Endodermal cell (in vitro differentiated cells): ENCODE results near the gene CHST11. TPM values are rescaled to one million over a fixed set of nuclear protein-coding genes. Genes with fewer than 3 reads are reported as not detected.
A peak's percentile ranks its signal among the peaks of the same experiment; 100 is the strongest.
"Not testable (repeated sequence)": the region's sequence is repeated elsewhere in the genome, so short reads cannot be mapped to it uniquely, and the experiment has no call there.

ENCODE experiments used
- DNase-seq: peaks from one replicate; pipeline ENCODE4 v3.0.0-alpha.2; 2017
- H3K27ac ChIP-seq: 2 replicates; pipeline ENCODE4 v1.5.1; 2013; ENCODE audit warnings: mild to moderate bottlenecking, low read depth, low read length, moderate library complexity
- H3K27me3 ChIP-seq: 2 replicates; pipeline ENCODE4 v1.6.1; 2013; ENCODE audit warnings: mild to moderate bottlenecking, low read length, moderate library complexity; ENCODE audit not compliant: insufficient read depth, control insufficient read depth, poor library complexity, severe bottlenecking
- H3K36me3 ChIP-seq: 2 replicates; pipeline ENCODE4 v1.7.0; 2013; ENCODE audit warnings: mild to moderate bottlenecking, low read length, moderate library complexity; ENCODE audit not compliant: control insufficient read depth, insufficient read depth
- H3K4me1 ChIP-seq: one replicate; pipeline ENCODE4 v1.7.0; 2013; ENCODE audit warnings: low read length; ENCODE audit not compliant: control insufficient read depth, insufficient read depth
- H3K4me3 ChIP-seq: 2 replicates; pipeline ENCODE4 v1.5.1; 2013; ENCODE audit warnings: mild to moderate bottlenecking, low read length, moderate library complexity
- H3K9ac ChIP-seq: 2 replicates; pipeline ENCODE4 v1.6.1; 2013; ENCODE audit warnings: mild to moderate bottlenecking, low read length, moderate library complexity; ENCODE audit not compliant: poor library complexity, severe bottlenecking; ENCODE audit errors: extremely low read depth
- H3K9me3 ChIP-seq: 2 replicates; pipeline ENCODE4 v1.6.1; 2013; ENCODE audit warnings: mild to moderate bottlenecking, low read length, moderate library complexity; ENCODE audit not compliant: control insufficient read depth
- H3K27ac Mint-ChIP-seq: 2 replicates; pipeline ENCODE4 v1.8.0; 2020; ENCODE audit warnings: mixed read lengths
- H3K27me3 Mint-ChIP-seq: 2 replicates; pipeline ENCODE4 v1.8.0; 2021; ENCODE audit warnings: mild to moderate bottlenecking, mixed read lengths; ENCODE audit not compliant: insufficient read depth
- H3K36me3 Mint-ChIP-seq: 2 replicates; pipeline ENCODE4 v1.8.0; 2020; ENCODE audit warnings: low read depth, mixed read lengths
- H3K4me1 Mint-ChIP-seq: 2 replicates; pipeline ENCODE4 v1.8.0; 2020; ENCODE audit warnings: mixed read lengths
- H3K4me3 Mint-ChIP-seq: 2 replicates; pipeline ENCODE4 v1.8.0; 2020; ENCODE audit warnings: mild to moderate bottlenecking, moderate library complexity, mixed read lengths
- H3K9me3 Mint-ChIP-seq: 2 replicates; pipeline ENCODE4 v1.8.0; 2020; ENCODE audit warnings: mild to moderate bottlenecking, mixed read lengths
- WGBS, 2 experiments: methylation state at CpG; one replicate each; pipeline versions ENCODE4 v1.1.5 to v1.1.7; 2013; ENCODE audit warnings: missing lambda C conversion rate in 2 of 2, mixed read lengths in 1 of 2; ENCODE audit not compliant: insufficient coverage in 1 of 2, insufficient read length in 1 of 2; 5-methylcytosine and 5-hydroxymethylcytosine counted together
- total RNA-seq, 2 donors: library from RNA; stranded (reverse); fragmentation: NEBNext Ultra II Directional in 1 of 2; extraction: Animal tissue kit (Norgen Biotek cat#: 25700) in 1 of 2; gene quantifications; 2 replicates in 1 of 2; 3 replicates in 1 of 2; pipeline ENCODE4 v1.2.1, GENCODE V29; 2021
- TF ChIP-seq, protein P1 (sequence below): fragments of 200-600 bp; sonication (generic); conservative IDR thresholded peaks from 2 replicates; pipeline ENCODE4 v1.5.0; 2021; ENCODE audit warnings: antibody characterized with exemption, mild to moderate bottlenecking

The CHST11 gene
- total RNA-seq, 2 donors from 2014 or later, result 30.7 to 36.2 TPM

DNA sequence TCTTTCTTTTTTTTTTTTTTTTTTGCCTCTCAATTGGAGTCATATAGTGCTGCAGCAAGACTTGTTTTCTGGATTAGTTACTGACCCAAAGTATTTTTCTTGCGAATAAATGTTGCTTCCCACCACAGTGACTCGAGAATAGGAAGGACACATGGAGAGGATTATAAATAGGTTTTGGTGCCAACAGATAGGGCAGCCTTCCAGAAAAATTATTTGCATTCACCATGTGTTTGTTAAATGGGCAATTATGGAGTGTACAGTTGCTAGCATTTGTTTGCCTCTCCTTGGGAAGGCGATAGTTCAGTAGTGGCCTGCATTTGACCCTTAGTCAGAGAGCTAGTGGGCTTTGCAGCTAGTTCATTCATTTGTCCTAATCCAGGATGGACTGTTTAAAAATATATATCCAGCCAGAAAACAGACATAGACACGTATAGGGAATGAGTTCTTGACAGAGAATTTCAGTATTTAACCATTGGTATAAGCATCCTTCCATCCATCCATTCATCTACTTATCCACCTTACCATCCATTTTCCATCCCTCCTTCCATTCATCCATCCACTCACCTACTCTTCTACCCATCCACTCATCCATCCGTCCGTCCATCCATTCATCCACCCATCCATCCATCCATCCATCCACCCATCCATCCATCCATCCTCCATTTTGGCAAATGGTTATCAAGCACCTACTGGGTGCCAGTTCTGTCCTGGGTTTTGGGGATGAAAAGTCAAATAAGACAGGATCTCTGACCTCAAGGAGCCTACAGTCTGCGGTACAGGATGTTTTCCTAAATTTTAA is 67.5 kb downstream of the CHST11 start:
- Mint-ChIP-seq H3K9me3 (peaks cover 2% of the 10 kb centered on the region), H3K36me3 (peaks cover 3% of the 10 kb centered on the region), H3K27ac (no peak overlapping the region), H3K4me1 (peaks cover 72% of the 10 kb centered on the region), H3K27me3 (no peaks in the 10 kb centered on the region), H3K4me3 (no peak overlapping the region)
- TF ChIP-seq, protein P1, sequence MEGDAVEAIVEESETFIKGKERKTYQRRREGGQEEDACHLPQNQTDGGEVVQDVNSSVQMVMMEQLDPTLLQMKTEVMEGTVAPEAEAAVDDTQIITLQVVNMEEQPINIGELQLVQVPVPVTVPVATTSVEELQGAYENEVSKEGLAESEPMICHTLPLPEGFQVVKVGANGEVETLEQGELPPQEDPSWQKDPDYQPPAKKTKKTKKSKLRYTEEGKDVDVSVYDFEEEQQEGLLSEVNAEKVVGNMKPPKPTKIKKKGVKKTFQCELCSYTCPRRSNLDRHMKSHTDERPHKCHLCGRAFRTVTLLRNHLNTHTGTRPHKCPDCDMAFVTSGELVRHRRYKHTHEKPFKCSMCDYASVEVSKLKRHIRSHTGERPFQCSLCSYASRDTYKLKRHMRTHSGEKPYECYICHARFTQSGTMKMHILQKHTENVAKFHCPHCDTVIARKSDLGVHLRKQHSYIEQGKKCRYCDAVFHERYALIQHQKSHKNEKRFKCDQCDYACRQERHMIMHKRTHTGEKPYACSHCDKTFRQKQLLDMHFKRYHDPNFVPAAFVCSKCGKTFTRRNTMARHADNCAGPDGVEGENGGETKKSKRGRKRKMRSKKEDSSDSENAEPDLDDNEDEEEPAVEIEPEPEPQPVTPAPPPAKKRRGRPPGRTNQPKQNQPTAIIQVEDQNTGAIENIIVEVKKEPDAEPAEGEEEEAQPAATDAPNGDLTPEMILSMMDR, result no peak
- 95% methylated on average over 5 to 7 of the region's 7 CpGs for WGBS, 2 experiments
- no peak overlapping the region for H3K27ac ChIP-seq
- H3K4me3 ChIP-seq, result no peak overlapping the region
- DNase-seq, result no peak
- no peaks in the 10 kb centered on the region for H3K36me3 ChIP-seq
- H3K9ac ChIP-seq, result no peak overlapping the region
- no peaks in the 10 kb centered on the region for H3K9me3 ChIP-seq
- H3K27me3 ChIP-seq, result no peaks in the 10 kb centered on the region
- H3K4me1 ChIP-seq, result peaks cover 28% of the 10 kb centered on the region

DNA sequence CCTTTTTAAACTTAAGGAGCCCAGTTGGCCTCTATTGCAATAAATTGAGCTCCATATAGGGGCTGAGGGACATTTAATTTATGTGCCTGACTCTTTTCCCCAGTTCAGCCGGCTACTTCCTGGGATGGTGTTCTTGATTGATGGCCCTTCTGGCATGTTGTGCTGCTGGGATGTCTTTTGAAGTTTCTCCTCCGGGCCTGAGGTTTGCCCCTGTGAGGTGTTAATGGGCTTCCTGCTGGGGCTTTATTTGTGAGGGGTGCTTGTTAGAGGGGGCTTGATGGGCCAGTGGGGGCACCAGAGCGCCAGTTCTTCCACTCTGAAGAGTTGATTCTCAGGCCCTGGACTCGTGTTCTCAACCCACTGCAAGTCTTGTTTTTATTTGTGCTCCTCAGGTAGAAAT is 69.6 kb downstream of the CHST11 start:
- no peaks in the 10 kb centered on the region for H3K36me3 ChIP-seq
- 13 to 17% methylated on average over 1 to 4 of the region's 4 CpGs for WGBS, 2 experiments
- no peak overlapping the region for H3K9ac ChIP-seq
- H3K4me1 ChIP-seq, result peaks cover 25% of the 10 kb centered on the region
- peak overlapping the region; percentile 26 for H3K4me3 Mint-ChIP-seq
- H3K9me3 ChIP-seq, result no peaks in the 10 kb centered on the region
- peaks cover 2% of the 10 kb centered on the region for H3K9me3 Mint-ChIP-seq
- DNase-seq, result peak; percentile 98
- TF ChIP-seq, protein P1, result peak; percentile 53
- H3K4me3 ChIP-seq, result no peak overlapping the region
- H3K27me3 Mint-ChIP-seq, result no peaks in the 10 kb centered on the region
- peaks cover 5% of the 10 kb centered on the region for H3K36me3 Mint-ChIP-seq
- H3K27me3 ChIP-seq, result no peaks in the 10 kb centered on the region
- H3K27ac Mint-ChIP-seq, result peak overlapping the region; percentile 52
- H3K4me1 Mint-ChIP-seq, result peaks cover 57% of the 10 kb centered on the region
- peak overlapping the region; percentile 10 for H3K27ac ChIP-seq

DNA sequence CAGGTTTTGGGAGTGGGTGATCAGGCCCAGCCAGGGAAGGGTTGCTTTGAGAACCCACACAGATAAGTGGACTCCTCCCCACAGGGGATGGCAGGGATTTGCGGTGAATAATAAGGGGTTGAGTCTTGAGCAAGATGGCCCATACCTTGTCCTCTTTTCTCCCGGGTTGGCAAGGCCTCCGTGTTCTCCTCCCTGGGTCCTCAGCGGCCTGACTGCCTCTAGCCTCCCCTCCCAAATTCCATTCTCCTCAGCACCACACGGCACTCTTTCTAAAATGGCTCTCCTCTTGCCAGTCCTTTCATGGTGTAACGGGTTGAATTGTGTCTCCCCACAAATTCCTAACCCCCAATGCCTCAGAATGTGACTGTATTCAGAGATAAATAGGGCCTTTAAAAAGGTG is 70.0 kb downstream of the CHST11 start:
- Mint-ChIP-seq H3K27ac (peak overlapping the region; percentile 52), H3K4me3 (peak overlapping the region; percentile 26), H3K27me3 (no peaks in the 10 kb centered on the region), H3K4me1 (peaks cover 56% of the 10 kb centered on the region), H3K36me3 (peaks cover 5% of the 10 kb centered on the region), H3K9me3 (peaks cover 2% of the 10 kb centered on the region)
- no peaks in the 10 kb centered on the region for H3K9me3 ChIP-seq
- DNase-seq, result no peak
- 13 to 55% methylated on average over 3 to 6 of the region's 6 CpGs for WGBS, 2 experiments
- H3K27ac ChIP-seq, result peak overlapping the region; percentile 10
- no peaks in the 10 kb centered on the region for H3K27me3 ChIP-seq
- H3K9ac ChIP-seq, result no peak overlapping the region
- no peaks in the 10 kb centered on the region for H3K36me3 ChIP-seq
- TF ChIP-seq, protein P1, result no peak
- H3K4me3 ChIP-seq, result no peak overlapping the region
- H3K4me1 ChIP-seq, result peaks cover 25% of the 10 kb centered on the region

GRCh38 chr12:104527653-104528052 is 70.9 kb downstream of the CHST11 start:
- H3K36me3 ChIP-seq, DNase-seq, H3K4me3 ChIP-seq, H3K27ac ChIP-seq, H3K27me3 Mint-ChIP-seq, H3K9ac ChIP-seq, H3K27me3 ChIP-seq, H3K36me3 Mint-ChIP-seq, H3K9me3 ChIP-seq, H3K9me3 Mint-ChIP-seq, H3K4me3 Mint-ChIP-seq: not testable (repeated sequence)
- WGBS, 2 experiments, result 98% methylated on average over 5 of the region's 5 CpGs; no CpG with 5 or more reads in 1 of the 2 experiments
- Mint-ChIP-seq H3K27ac (peak overlapping the region; percentile 41), H3K4me1 (peaks cover 56% of the 10 kb centered on the region)
- peaks cover 25% of the 10 kb centered on the region for H3K4me1 ChIP-seq
